Umbilical cord (tissue), 2 donors: ENCODE results near the gene EPS8L1. TPM values are rescaled to one million over a fixed set of nuclear protein-coding genes. Genes with fewer than 3 reads are reported as not detected.

ENCODE experiments used
- DNase-seq: peaks from one replicate; pipeline ENCODE4 v3.0.0-alpha.2; 2015; ENCODE audit warnings: low spot score
- total RNA-seq: library from RNA; depleted of rRNA; stranded (reverse); fragments of >200 nt; gene quantifications from one replicate; pipeline ENCODE4 v1.2.3, GENCODE V29; 2014; ENCODE audit warnings: low replicate concordance; ENCODE audit not compliant: insufficient read depth

The EPS8L1 gene
- total RNA-seq, 1 donor from 2014 or later = 5.8 TPM

- peak; percentile 36 for DNase-seq
Observed at GRCh38 chr19:55080121-55080967, 4.7 kb downstream of the EPS8L1 start.

- DNase-seq = peak; percentile 49
Observed at GRCh38 chr19:55080968-55081769, 5.5 kb downstream of the EPS8L1 start.

GRCh38 chr19:55081770-55082019 is 6.0 kb downstream of the EPS8L1 start:
- no peak for DNase-seq

- peak; percentile 30 for DNase-seq
Observed at GRCh38 chr19:55082020-55082851, 6.6 kb downstream of the EPS8L1 start.

- DNase-seq = no peak
Observed at GRCh38 chr19:55083004-55083850, 7.6 kb downstream of the EPS8L1 start.

GRCh38 chr19:55084416-55084815 is 8.7 kb downstream of the EPS8L1 start:
- DNase-seq = no peak

- no peak for DNase-seq
Observed at GRCh38 chr19:55085923-55086715, 10.4 kb downstream of the EPS8L1 start.

GRCh38 chr19:55086730-55087541 is 11.3 kb downstream of the EPS8L1 start:
- peak; percentile 90 for DNase-seq

- DNase-seq = no peak
Observed at GRCh38 chr19:55087542-55087901, 11.9 kb downstream of the EPS8L1 start.

GRCh38 chr19:55088021-55088451 is 12.4 kb downstream of the EPS8L1 start:
- no peak for DNase-seq

GRCh38 chr19:55088543-55089341 is 13.1 kb downstream of the EPS8L1 start:
- DNase-seq = peak; percentile 61

- DNase-seq = no peak
Observed at GRCh38 chr19:55089342-55089944, 13.8 kb downstream of the EPS8L1 start.

- no peak for DNase-seq
Observed at GRCh38 chr19:55090564-55090963, 14.9 kb downstream of the EPS8L1 start.

- no peak for DNase-seq
Observed at GRCh38 chr19:55091126-55091910, 15.6 kb downstream of the EPS8L1 start.

- no peak for DNase-seq
Observed at GRCh38 chr19:55091955-55092354, 16.3 kb downstream of the EPS8L1 start.

GRCh38 chr19:55092423-55093318 is 17.0 kb downstream of the EPS8L1 start:
- DNase-seq = no peak
